ENCODE data around the gene ZNF407. TPM values are rescaled to one million over a fixed set of nuclear protein-coding genes. Genes with fewer than 3 reads are reported as not detected.

ZNF407 gene
- total and polyA plus RNA-seq, 9 donors = 5.3 to 22.3 (median 18.7) TPM

DNA sequence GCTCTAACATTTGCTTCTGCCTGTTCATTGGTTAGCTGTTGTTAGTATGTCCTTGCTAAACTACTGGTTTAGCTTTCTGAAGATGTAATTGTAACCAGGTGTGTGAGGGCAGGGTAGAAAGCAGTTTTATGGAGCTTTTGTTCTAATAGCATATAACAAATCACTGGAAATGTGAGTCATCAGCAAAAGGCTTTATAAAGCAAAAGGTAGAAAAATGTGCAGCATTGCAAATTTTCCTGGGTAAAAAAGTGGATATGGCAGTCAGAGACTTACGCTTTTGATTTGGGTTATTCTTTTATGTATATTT, 85.3 kb downstream of the ZNF407 start:
- no peaks in the 10 kb centered on the region for H3K36me3 ChIP-seq
- DNase-seq = no peak
- no peaks in the 10 kb centered on the region for H3K4me1 ChIP-seq (ENCODE audit: insufficient read depth)
- TF ChIP-seq POLR2A (IDR thresholded peaks at IDR 0.05) (no peak), EP300 (IDR thresholded peaks at IDR 0.05) (no peak)
- TF ChIP-seq, protein P1, sequence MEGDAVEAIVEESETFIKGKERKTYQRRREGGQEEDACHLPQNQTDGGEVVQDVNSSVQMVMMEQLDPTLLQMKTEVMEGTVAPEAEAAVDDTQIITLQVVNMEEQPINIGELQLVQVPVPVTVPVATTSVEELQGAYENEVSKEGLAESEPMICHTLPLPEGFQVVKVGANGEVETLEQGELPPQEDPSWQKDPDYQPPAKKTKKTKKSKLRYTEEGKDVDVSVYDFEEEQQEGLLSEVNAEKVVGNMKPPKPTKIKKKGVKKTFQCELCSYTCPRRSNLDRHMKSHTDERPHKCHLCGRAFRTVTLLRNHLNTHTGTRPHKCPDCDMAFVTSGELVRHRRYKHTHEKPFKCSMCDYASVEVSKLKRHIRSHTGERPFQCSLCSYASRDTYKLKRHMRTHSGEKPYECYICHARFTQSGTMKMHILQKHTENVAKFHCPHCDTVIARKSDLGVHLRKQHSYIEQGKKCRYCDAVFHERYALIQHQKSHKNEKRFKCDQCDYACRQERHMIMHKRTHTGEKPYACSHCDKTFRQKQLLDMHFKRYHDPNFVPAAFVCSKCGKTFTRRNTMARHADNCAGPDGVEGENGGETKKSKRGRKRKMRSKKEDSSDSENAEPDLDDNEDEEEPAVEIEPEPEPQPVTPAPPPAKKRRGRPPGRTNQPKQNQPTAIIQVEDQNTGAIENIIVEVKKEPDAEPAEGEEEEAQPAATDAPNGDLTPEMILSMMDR (IDR thresholded peaks at IDR 0.05) = no peak
- WGBS, 3 donors = 86 to 92% (median 89%) methylated on average over 1 of the region's 1 CpG
- no peaks in the 10 kb centered on the region for H3K9me3 ChIP-seq
- H3K27ac ChIP-seq = no peak overlapping the region
- intact Hi-C loops (cut with DNase I) = no loop called here
- no peak overlapping the region for H3K4me3 ChIP-seq
- no peaks in the 10 kb centered on the region for H3K27me3 ChIP-seq

DNA sequence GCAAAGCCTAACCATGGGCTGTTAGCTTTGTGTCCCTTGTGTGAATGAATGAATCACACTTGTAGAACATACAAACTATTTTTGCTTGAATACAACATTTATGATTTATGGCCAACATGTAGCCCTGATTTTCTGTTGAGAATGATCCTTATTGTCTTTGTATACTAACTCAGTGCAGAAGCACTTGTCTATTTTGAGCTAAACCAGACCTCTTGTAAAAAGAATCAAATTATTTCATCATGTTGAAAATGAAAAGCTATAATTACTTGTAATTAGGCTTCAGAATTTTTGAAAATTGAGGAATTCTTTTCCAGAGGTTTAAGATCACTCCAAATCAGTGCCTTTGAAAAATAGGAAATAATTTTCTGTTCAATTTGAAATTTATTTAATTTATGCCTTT, 85.9 kb downstream of the ZNF407 start:
- H3K9me3 ChIP-seq = no peaks in the 10 kb centered on the region
- H3K36me3 ChIP-seq = no peaks in the 10 kb centered on the region
- TF ChIP-seq EP300 (IDR thresholded peaks at IDR 0.05) = no peak
- no peak for TF ChIP-seq POLR2A (IDR thresholded peaks at IDR 0.05)
- TF ChIP-seq, protein P1 (IDR thresholded peaks at IDR 0.05) = no peak
- no peak overlapping the region for H3K27ac ChIP-seq
- intact Hi-C loops (cut with DNase I) = no loop called here
- no peaks in the 10 kb centered on the region for H3K4me1 ChIP-seq (ENCODE audit: insufficient read depth)
- no peaks in the 10 kb centered on the region for H3K27me3 ChIP-seq
- no peak for DNase-seq
- no peak overlapping the region for H3K4me3 ChIP-seq

DNA sequence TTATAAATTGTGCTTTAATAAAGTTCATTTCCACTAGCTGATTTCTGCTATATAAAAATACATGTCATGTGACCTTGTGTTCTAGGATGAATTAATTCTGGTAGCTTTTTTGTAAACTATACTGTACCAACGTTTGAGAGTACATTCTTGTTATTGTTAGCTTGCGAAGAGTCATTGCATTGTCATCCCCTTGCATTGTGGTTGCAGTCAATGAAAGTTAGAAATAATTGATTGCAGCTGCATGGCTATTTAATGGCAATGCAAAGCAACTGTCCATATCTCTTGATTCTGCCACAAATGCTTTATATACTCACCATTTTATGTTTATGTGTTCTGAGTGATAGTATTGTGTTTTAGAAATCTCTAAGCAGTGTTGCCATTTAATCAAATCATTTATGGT, 91.6 kb downstream of the ZNF407 start:
- Histone ChIP-seq H3K27me3 (no peaks in the 10 kb centered on the region), H3K9me3 (no peaks in the 10 kb centered on the region), H3K4me3 (no peak overlapping the region), H3K36me3 (no peaks in the 10 kb centered on the region), H3K4me1 (ENCODE audit: insufficient read depth) (no peaks in the 10 kb centered on the region), H3K27ac (no peak overlapping the region)
- DNase-seq = no peak
- no peak for TF ChIP-seq POLR2A (IDR thresholded peaks at IDR 0.05)
- no peak for TF ChIP-seq EP300 (IDR thresholded peaks at IDR 0.05)
- TF ChIP-seq, protein P1 (IDR thresholded peaks at IDR 0.05) = no peak
- intact Hi-C loops (cut with DNase I) = no loop called here
- 64 to 75% (median 70%) methylated on average over 2 of the region's 2 CpGs for WGBS, 3 donors

DNA sequence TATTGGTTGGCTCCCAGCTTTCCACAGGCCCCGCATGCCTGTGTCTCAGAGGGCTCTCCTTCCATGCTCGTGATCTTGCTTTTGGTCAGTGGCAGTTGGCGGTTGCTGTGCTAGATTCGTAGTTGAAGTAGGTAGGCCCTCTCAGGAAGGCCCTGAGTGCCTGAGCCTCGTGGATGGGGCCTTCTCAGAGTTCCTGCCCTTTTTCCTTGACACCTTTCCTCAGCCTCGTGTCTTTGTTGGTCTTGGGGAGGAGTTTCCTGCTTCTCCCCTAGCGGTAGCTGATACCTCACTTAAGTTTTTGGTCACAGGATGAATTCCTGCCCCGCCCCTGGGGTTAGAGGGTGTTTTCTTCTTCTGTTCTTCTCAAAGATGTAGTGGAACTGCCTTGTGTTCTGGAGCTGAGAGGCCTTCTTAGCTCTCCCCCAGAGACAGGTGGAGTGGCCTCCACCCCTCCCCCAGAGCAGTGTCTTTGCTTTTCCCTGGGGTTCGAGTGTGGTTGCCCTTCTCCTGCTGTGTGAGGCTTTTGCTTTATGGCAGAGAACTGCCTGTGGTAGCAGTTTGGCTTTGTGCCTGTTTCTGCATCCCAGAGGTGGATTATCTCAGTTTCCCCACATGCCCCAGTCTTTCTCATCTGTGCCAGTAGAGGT, 94.8 kb downstream of the ZNF407 start:
- intact Hi-C loops (cut with DNase I) = no loop called here
- TF ChIP-seq, protein P1 (IDR thresholded peaks at IDR 0.05) = no peak
- TF ChIP-seq POLR2A (IDR thresholded peaks at IDR 0.05) (no peak), EP300 (IDR thresholded peaks at IDR 0.05) (no peak)
- DNase-seq = no peak
- Histone ChIP-seq H3K4me3 (no peak overlapping the region), H3K36me3 (no peaks in the 10 kb centered on the region), H3K9me3 (no peaks in the 10 kb centered on the region), H3K27me3 (no peaks in the 10 kb centered on the region), H3K27ac (no peak overlapping the region), H3K4me1 (ENCODE audit: insufficient read depth) (no peaks in the 10 kb centered on the region)
- WGBS, 3 donors = 88 to 89% (median 88%) methylated on average over 9 of the region's 9 CpGs
